ENCODE results near the gene DISP3.

DNA sequence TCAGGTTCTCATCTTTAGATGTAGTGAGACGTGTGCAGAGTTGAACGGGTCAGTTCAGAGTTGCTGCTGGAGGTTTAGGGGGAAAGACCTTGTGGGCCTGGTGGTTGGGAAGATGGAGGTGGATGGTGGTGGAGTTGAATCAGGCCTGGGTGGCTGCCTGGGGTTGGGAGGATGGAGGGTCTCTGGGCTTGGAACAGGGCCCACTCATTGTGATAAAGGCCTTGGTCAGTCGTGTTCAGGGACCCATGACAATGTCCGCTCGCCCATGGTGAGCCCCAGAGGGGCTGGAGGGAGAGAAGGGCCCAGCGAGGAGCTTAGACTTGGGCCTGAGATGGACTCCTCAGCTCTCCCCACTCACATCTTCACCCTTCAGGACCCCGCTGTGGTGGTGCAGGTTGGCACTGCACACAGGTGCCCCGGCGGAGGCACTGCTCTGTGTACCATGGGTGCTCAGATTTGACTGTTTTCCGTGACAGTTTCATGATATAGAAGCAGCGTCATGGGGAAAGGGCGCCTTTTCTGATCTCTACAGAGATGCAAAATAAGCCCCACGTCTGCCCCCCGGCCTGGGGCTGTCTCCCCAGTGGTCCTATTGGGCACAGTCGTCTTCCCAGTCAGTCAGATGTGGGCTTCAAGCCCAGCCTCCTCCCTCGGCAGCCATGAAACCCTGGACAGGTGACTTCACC, 39.2 kb downstream of the DISP3 start:
- TF ChIP-seq POLR2A (IDR thresholded peaks at IDR 0.05; ENCODE audit: low read depth, low read length) (no peak), RFX5 (IDR thresholded peaks at IDR 0.05; ENCODE audit: low read depth, low read length) (no peak)

All from IMR-90 (cell line).